ENCODE measurements around the gene SLC6A6.

DNA sequence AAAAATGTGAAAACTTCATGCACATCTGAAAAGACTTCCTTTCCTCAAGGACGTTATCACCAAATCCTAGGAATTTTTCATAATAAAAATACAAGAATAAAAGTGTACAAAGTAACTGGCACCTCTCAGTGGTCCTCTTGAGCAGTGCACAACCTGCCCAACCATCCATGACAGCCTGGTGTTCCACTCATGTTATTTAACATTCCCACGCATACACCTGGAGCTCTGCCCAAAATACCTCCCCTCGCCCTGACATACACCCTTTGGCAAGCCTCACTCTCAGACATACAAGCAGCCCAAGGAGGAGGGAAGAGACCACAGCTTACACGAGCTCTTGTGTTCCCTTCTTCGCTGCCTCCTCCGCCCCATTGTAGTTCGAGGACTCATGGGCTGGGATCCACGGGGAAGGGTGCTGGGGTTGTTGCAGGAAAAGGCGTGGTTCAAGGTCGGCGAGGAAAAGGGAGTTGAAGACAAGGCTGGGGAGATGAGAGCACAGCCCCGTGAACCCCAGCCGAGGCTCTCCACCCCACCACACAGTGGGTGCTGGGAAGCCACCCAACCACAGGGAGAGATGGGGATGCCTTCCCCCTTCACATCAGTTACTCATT is 114.4 kb downstream of the SLC6A6 start:
- TF ChIP-seq, protein P1, sequence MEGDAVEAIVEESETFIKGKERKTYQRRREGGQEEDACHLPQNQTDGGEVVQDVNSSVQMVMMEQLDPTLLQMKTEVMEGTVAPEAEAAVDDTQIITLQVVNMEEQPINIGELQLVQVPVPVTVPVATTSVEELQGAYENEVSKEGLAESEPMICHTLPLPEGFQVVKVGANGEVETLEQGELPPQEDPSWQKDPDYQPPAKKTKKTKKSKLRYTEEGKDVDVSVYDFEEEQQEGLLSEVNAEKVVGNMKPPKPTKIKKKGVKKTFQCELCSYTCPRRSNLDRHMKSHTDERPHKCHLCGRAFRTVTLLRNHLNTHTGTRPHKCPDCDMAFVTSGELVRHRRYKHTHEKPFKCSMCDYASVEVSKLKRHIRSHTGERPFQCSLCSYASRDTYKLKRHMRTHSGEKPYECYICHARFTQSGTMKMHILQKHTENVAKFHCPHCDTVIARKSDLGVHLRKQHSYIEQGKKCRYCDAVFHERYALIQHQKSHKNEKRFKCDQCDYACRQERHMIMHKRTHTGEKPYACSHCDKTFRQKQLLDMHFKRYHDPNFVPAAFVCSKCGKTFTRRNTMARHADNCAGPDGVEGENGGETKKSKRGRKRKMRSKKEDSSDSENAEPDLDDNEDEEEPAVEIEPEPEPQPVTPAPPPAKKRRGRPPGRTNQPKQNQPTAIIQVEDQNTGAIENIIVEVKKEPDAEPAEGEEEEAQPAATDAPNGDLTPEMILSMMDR (IDR thresholded peaks at IDR 0.05; ENCODE audit: insufficient read depth, low read depth, low read length), result no peak
- TF ChIP-seq EZH2 (IDR thresholded peaks at IDR 0.05; ENCODE audit: insufficient read depth, low read length), result no peak

Data from astrocyte (in vitro differentiated cells and primary cell).